Adipocyte (in vitro differentiated cells): ENCODE data around the gene PLXDC2.

ENCODE experiments used
- DNase-seq: peaks from one replicate; pipeline ENCODE4 v3.0.0-alpha.2; 2015; ENCODE audit warnings: low read depth
- H3K27me3 ChIP-seq: replicated peaks from 2 replicates; pipeline ENCODE4 v1.7.0; 2013; ENCODE audit warnings: mild to moderate bottlenecking, low read length, moderate library complexity; ENCODE audit not compliant: control insufficient read depth, insufficient read depth
- H3K36me3 ChIP-seq: 2 replicates; pipeline ENCODE4 v1.7.0; 2013; ENCODE audit warnings: low read length, mild to moderate bottlenecking, moderate library complexity; ENCODE audit not compliant: control insufficient read depth, insufficient read depth, severe bottlenecking
- H3K4me1 ChIP-seq: 2 replicates; pipeline ENCODE4 v1.7.0; 2013; ENCODE audit warnings: mild to moderate bottlenecking, low read length, moderate library complexity; ENCODE audit not compliant: control insufficient read depth, insufficient read depth
- H3K4me3 ChIP-seq: 2 replicates; pipeline ENCODE4 v1.7.0; 2013; ENCODE audit warnings: mild to moderate bottlenecking, low read length, moderate library complexity
- H3K9ac ChIP-seq: 2 replicates; pipeline ENCODE4 v1.7.0; 2013; ENCODE audit warnings: mild to moderate bottlenecking, low read length, moderate library complexity
- H3K9me3 ChIP-seq: 2 replicates; pipeline ENCODE4 v1.7.0; 2013; ENCODE audit warnings: mild to moderate bottlenecking, low read length, moderate library complexity; ENCODE audit not compliant: control insufficient read depth

PLXDC2 gene

DNA sequence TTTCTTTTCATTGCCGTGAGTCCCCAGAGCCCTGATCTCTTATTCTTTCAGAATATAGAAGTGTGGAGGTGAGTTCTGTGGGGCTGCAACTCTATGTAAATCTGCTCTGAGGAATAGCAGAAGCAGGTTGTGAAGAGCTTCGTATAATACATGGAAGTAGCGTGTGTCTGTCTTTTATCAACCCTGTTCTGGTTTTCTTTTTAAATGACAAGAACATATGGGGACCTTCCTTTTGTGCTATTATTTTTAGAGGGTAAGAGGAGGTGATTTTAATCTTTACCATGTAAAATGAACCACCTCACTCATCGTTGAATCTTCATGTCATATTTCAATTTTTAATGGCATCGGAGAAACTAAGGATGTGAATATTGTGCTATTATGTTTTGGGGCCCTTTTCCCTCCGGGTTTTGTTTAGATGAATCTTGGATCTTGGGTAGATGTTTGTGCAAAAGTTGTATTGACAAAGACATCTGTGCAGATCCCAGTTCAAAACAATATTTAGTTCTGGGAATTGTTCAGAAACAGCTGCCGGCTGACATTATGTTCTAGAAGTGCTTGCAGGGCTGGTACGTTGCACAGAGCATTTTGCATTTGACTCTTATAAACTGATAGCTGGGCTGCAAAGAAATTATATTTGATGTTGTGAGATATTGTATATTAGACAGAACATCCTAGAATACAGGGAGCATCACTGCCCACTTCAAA is 46.7 kb downstream of the PLXDC2 start:
- H3K27me3 ChIP-seq = no peaks in the 10 kb centered on the region
- H3K4me1 ChIP-seq = no peaks in the 10 kb centered on the region
- no peak overlapping the region for H3K4me3 ChIP-seq
- no peak overlapping the region for H3K9ac ChIP-seq
- no peaks in the 10 kb centered on the region for H3K36me3 ChIP-seq
- H3K9me3 ChIP-seq = peaks cover 3% of the 10 kb centered on the region
- no peak for DNase-seq

- Histone ChIP-seq H3K9me3 (peaks cover 3% of the 10 kb centered on the region), H3K9ac (no peak overlapping the region), H3K27me3 (no peaks in the 10 kb centered on the region), H3K4me3 (no peak overlapping the region), H3K4me1 (no peaks in the 10 kb centered on the region), H3K36me3 (no peaks in the 10 kb centered on the region)
- DNase-seq = no peak
Measured at GRCh38 chr10:19865676-19866075, 49.4 kb downstream of the PLXDC2 start.

GRCh38 chr10:19869370-19869769 is 53.1 kb downstream of the PLXDC2 start:
- no peak for DNase-seq
- Histone ChIP-seq H3K27me3 (no peaks in the 10 kb centered on the region), H3K36me3 (no peaks in the 10 kb centered on the region), H3K9me3 (peaks cover 3% of the 10 kb centered on the region), H3K9ac (no peak overlapping the region), H3K4me1 (peaks cover 8% of the 10 kb centered on the region), H3K4me3 (no peak overlapping the region)

GRCh38 chr10:19872504-19873271 is 56.5 kb downstream of the PLXDC2 start:
- Histone ChIP-seq H3K4me1 (peaks cover 8% of the 10 kb centered on the region), H3K36me3 (no peaks in the 10 kb centered on the region), H3K27me3 (no peaks in the 10 kb centered on the region), H3K9me3 (no peaks in the 10 kb centered on the region), H3K9ac (no peak overlapping the region), H3K4me3 (peak overlapping the region; percentile 60)
- DNase-seq = no peak

- Histone ChIP-seq H3K36me3 (no peaks in the 10 kb centered on the region), H3K9ac (no peak overlapping the region), H3K9me3 (no peaks in the 10 kb centered on the region), H3K4me1 (peaks cover 8% of the 10 kb centered on the region), H3K4me3 (no peak overlapping the region), H3K27me3 (no peaks in the 10 kb centered on the region)
- DNase-seq = no peak
Measured at GRCh38 chr10:19874190-19874589, 58.0 kb downstream of the PLXDC2 start.

DNA sequence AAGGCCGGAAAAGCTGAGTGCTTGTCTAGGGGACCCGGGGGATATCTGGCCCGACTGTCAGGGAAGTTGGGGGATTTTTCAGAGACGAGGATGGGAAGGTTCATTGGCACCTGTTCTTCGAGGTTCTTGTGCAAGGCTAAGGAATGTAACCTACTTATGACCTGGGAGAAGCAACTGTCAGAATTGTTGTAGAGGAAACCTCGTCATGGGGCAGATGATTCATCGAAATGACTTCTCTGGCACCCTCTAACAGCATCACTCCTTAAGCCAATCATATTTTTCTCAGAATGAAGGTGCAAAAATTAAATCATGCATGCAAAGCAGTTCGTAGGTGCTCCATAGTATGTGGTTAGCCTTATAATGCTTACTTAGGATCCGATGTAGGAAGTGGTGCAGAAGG is 58.6 kb downstream of the PLXDC2 start:
- Histone ChIP-seq H3K4me3 (no peak overlapping the region), H3K27me3 (no peaks in the 10 kb centered on the region), H3K9me3 (no peaks in the 10 kb centered on the region), H3K4me1 (peaks cover 8% of the 10 kb centered on the region), H3K36me3 (no peaks in the 10 kb centered on the region), H3K9ac (no peak overlapping the region)
- DNase-seq = no peak

- Histone ChIP-seq H3K9ac (no peak overlapping the region), H3K36me3 (no peaks in the 10 kb centered on the region), H3K9me3 (no peaks in the 10 kb centered on the region), H3K4me1 (peaks cover 8% of the 10 kb centered on the region), H3K4me3 (no peak overlapping the region), H3K27me3 (no peaks in the 10 kb centered on the region)
- DNase-seq = no peak
Measured at GRCh38 chr10:19876570-19876969, 60.3 kb downstream of the PLXDC2 start.

DNA sequence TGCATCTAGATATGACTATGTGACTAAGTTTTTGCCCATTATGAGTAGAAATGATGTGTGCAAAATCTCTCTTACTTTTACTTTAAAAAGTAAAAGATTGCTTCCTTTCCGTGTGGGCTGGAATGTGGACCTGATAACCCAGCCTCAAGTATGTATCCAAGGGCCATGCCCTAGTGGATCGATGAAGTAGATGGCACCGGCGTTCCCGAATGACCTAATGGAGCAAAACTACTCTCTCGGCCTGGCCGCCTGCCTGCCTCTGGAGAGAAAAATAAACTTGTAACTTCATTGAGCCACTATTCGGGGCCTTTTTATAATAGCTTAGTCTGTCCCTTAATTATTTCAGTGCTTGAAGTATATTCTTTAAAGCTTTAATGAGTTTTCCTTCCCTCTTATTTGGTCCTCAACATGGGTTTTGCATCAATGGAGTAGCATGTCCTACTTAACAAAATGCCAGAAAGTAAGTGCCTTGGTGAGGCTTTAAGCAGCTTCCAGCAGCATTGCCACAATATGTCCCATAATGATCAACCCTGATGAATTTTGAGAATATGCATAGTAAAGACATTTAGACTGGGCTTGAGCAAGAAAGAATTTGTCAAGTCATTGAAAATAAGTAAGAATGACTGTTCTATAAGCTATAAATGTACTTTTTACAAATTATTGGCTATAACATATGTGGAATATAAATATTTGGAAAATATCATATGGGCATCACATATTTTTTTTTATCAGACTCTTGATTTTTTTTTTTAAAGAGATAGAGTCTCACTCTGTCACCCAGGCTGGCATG is 61.4 kb downstream of the PLXDC2 start:
- Histone ChIP-seq H3K9me3 (no peaks in the 10 kb centered on the region), H3K36me3 (no peaks in the 10 kb centered on the region), H3K9ac (no peak overlapping the region), H3K4me1 (peaks cover 3% of the 10 kb centered on the region), H3K27me3 (no peaks in the 10 kb centered on the region), H3K4me3 (no peak overlapping the region)
- no peak for DNase-seq

DNA sequence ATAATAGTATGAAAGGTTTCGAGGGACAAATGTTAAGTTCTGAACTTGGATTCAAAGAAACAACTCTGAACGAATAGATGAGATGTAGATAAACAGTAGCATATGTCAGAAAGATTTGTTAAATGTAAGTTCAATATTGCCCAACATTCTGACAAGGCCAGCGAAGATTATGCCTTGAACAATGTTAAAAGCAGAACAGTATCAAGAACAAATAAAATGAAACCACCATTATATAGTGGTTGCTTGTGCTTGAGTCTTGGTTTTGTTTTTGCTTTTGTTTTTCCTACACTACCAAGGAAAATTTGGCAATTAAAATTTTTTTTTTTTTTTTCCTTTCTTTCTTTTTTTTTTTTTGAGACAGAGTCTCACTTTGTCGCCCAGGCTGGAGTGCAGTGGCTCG is 66.4 kb downstream of the PLXDC2 start:
- H3K4me1 ChIP-seq = no peaks in the 10 kb centered on the region
- H3K9ac ChIP-seq = no peak overlapping the region
- no peak for DNase-seq
- no peaks in the 10 kb centered on the region for H3K9me3 ChIP-seq
- no peaks in the 10 kb centered on the region for H3K36me3 ChIP-seq
- no peaks in the 10 kb centered on the region for H3K27me3 ChIP-seq
- no peak overlapping the region for H3K4me3 ChIP-seq

DNA sequence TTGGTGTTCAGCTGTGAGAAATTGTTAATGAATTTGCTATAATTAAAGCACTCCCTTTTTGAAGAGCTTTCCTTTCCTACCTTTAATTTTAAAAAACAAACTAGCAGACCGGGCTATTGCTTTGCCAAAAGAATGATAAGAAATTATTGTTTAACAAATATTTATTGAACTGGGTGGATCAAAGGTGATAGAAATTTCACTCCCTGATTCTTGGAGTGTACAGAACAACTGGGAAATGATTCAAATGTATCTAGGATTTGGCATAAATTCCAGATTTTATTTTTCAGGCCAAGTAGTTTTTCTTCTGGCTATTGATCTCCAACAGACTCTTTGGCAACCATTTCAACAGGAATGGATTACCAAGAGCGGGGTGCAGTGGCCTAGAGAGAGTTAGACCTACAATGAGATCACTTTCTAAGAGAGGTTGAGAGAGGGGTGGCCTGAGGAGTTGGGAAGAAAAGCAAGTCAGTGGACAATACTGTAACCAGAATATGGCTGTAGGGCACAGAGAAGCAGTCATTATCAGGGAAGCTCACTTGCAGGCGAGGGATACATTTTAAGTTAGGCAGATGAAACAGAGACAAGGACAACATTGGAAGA is 71.9 kb downstream of the PLXDC2 start:
- Histone ChIP-seq H3K36me3 (no peaks in the 10 kb centered on the region), H3K9me3 (no peaks in the 10 kb centered on the region), H3K27me3 (no peaks in the 10 kb centered on the region), H3K4me1 (peaks cover 4% of the 10 kb centered on the region), H3K9ac (no peak overlapping the region), H3K4me3 (no peak overlapping the region)
- DNase-seq = no peak

- H3K27me3 ChIP-seq = no peaks in the 10 kb centered on the region
- H3K9ac ChIP-seq = no peak overlapping the region
- DNase-seq = no peak
- no peaks in the 10 kb centered on the region for H3K9me3 ChIP-seq
- H3K4me1 ChIP-seq = peaks cover 4% of the 10 kb centered on the region
- no peaks in the 10 kb centered on the region for H3K36me3 ChIP-seq
- H3K4me3 ChIP-seq = no peak overlapping the region
Measured at GRCh38 chr10:19889256-19889655, 73.0 kb downstream of the PLXDC2 start.
